Measurements from ENCODE around the gene FAM98B.

FAM98B gene

DNA sequence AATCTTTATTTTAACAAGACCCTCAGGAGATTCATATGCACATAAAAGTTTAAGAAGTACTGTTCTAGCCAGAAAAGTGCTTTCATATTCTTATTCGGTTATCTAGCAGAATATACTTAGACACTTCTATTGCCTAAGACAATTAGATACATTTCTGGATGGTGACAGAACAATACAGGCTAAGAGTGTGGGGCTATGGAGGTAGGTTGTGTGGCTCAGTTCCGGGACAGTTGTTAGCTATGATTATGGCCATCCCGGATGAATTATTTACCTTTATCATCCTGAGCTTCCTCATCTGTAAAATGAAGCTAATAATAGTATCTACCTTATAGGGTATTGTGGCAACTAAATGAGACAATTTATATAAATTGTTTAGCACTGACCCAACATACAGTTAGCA lies 6.6 kb downstream of the FAM98B start:
- DNase-seq (ENCODE audit: insufficient read length, low spot score): no peak
- FAIRE-seq: no peak

- no peak for FAIRE-seq
These were observed 7.3 kb downstream of the FAM98B start for GRCh38 chr15:38461066-38461833.

DNA sequence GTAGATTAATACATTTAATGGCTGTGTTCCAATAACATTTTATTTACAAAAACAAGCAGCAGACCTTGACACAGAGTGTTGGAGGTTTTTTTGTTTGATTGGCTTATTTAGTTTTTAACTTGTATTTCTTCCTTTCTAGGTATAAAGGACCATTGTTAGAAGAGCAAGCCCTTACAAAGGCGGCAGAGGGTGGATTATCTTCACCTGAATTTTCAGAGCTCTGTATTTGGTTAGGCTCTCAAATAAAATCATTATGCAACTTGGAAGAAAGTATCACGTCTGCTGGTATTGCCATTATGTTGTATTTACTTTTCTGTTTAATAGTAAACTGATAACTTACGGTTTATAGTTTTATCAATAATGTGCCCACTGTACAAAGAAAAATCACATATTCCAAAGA lies 10.0 kb downstream of the FAM98B start:
- DNase-seq (ENCODE audit: insufficient read length, low spot score): no peak
- no peak for FAIRE-seq

More at GRCh38 chr15:38461066-38461833, 7.3 kb downstream of the FAM98B start:
- no peak for DNase-seq (ENCODE audit: insufficient read length, low spot score)

DNA sequence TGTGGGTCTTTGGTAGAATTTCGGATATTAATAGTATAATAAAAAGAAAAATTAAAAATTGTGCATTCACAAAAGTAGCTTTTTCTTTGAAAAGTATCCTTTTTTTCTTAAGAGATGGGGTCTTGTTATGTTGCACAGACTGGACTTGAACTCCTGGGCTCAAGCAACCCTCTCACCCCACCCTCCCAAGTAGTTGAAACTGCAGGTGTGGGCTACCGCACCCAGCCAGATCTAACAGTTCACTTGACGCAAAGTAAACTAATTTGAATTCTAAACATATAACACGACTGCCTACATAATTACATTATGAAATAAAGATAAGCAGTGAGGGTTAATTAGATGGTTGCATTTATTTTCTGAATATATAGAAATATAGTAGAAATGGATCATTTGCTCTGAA lies 10.7 kb downstream of the FAM98B start:
- FAIRE-seq (no peak), DNase-seq (ENCODE audit: insufficient read length, low spot score) (no peak)

GRCh38 chr15:38470816-38471215 lies 16.9 kb downstream of the FAM98B start:
- FAIRE-seq (no peak), DNase-seq (ENCODE audit: insufficient read length, low spot score) (no peak)

DNA sequence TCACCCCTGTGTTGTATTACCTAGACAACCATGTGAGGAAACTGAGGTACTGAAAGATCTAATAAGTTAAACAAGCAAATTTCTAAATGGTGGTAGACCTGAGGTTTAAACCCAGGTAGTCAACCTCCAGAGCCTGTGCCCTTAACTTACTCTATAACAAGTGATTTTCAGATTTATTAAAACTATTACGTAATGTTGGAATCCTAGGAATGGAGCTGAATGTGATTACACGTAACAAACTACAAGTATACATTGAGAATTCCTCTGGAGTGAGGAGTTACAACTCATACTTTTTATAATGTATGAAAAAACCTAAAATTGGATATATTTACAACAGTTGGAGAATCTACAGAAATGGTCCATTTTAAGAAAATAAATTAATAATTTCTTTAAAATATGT lies 18.0 kb downstream of the FAM98B start:
- FAIRE-seq: no peak
- no peak for DNase-seq (ENCODE audit: insufficient read length, low spot score)

DNA sequence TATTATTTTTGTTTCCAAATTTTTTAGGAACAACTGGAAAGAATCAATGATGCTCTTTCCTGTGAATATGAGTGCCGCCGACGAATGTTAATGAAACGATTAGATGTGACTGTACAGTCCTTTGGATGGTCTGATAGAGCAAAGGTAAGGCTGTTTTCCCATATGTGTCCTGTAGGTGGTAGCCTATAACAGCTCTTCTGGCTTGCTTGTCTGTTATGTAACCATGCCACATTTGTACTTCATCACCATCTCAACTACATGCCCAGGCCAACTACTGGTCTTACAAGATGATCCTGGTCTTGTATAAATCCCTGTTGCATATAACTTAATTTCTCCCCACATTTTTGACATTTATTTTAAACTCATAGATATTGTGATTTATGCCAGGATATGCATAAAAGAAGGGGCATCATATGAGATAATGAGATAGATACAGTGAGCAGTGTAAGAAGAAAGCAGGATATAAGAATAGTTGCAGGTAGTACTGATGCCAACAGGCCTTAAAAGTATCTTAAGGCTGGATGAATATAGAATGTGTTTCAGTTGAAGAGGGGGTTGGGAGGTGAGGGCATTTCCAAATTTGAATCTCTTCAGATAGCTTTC lies 20.3 kb downstream of the FAM98B start:
- FAIRE-seq: peak; percentile 72
- peak; percentile 11 for DNase-seq (ENCODE audit: insufficient read length, low spot score)

GRCh38 chr15:38475361-38475760 lies 21.4 kb downstream of the FAM98B start:
- DNase-seq (ENCODE audit: insufficient read length, low spot score): no peak
- no peak for FAIRE-seq

DNA sequence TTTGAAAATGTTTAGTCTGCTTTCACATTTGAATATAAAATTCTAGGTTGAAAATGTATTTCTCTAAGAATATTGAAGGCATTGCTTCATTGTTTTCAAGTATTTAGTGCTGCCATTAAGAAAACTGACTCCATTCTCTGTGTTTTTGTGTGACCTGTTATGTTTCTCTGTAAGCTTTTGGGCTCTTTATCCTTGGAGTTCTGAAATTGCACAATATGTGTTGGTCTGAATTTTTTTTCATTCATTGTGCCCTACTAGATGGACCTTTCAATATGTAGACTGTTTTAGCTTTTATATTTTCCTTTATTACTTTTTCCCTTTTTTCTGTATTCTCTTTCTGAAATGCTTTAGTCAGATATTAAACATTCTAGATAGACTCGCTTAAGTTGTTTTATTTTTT lies 22.2 kb downstream of the FAM98B start:
- DNase-seq (ENCODE audit: insufficient read length, low spot score) (no peak), FAIRE-seq (no peak)

- FAIRE-seq (no peak), DNase-seq (ENCODE audit: insufficient read length, low spot score) (no peak)
These were observed 23.7 kb downstream of the FAM98B start for GRCh38 chr15:38477637-38478036.

- FAIRE-seq: no peak
- DNase-seq (ENCODE audit: insufficient read length, low spot score): no peak
These were observed 25.3 kb downstream of the FAM98B start for GRCh38 chr15:38479266-38479665.

DNA sequence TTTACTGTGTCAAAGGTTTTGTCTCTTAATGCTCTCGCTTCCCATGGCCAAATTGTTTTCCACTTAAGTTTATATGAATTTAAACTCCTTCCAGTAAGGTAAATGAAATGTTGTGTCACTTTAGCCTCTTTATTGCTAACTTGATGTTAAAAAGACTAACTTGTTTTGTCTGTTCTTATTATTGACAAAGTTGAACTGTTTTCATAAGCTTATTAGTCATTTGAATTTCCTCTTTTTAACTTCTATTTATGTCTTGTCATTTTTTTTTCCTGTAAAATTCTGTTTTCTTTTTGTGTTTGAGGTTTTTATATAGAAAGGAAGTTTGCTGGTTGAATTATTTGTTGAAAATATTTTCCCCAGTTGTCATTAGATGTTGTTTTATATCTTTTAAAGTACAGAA lies 25.8 kb downstream of the FAM98B start:
- DNase-seq (ENCODE audit: insufficient read length, low spot score): no peak
- no peak for FAIRE-seq

- DNase-seq (ENCODE audit: insufficient read length, low spot score): no peak
- FAIRE-seq: no peak
These were observed 27.2 kb downstream of the FAM98B start for GRCh38 chr15:38481113-38481512.

DNA sequence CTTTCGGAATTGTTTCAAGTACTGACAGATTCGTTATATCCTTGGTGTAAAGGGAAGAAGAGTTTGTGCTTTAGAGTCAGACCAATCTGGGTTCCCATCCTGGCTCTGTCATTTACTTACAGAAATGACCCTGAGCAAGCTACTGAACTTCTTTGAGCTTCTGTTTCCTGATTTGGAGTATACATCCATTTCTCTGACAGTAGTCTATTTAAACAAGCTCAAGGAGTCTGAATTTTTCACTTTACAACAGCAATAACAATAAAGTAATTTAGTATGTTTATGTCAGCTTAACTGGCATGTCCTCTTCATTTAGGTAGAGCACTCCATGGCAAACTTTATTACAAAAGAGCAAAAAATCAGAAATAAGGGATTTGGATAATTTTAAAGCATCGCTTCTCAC lies 27.8 kb downstream of the FAM98B start:
- DNase-seq (ENCODE audit: insufficient read length, low spot score): no peak
- no peak for FAIRE-seq

DNA sequence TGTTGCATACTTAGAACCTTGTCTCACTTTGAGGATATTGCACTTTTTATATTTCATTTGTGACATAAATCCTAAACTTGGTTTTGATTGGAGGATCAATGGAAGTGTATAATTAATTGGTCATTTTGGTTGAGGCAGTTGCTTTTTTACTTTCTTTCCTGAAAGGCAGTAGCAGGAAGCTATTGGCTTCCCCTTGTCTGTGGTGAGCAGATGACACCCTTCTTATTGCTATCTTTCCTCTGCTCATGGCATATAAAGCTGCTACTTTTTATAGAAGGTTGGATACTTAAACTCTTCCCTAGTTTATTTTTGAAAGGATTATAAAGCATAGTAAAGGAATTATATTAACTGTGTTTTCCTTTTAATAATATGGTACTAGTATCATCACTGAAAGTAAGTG lies 28.6 kb downstream of the FAM98B start:
- DNase-seq (ENCODE audit: insufficient read length, low spot score) (no peak), FAIRE-seq (no peak)

GRCh38 chr15:38486936-38487335 lies 33.0 kb downstream of the FAM98B start:
- DNase-seq (ENCODE audit: insufficient read length, low spot score) (no peak), FAIRE-seq (no peak)

DNA sequence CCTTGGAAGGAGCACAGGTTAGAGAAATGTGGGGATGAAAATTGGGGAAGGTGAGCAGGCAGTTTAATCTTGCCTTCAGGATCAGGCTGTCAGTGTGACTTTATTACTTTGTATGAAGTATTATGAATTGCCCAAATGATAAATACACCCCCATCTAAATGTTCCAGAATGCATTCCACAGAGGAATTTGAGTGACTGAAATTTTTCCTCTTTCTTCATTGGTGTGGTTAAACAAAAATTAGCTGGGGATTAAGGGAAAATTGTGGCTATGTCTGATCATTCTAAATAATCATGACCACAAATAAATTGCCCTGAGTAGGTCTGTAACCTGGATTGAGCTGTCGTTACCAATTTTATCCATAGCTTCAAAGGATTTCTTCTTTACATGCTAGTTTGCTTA lies 33.5 kb downstream of the FAM98B start:
- DNase-seq (ENCODE audit: insufficient read length, low spot score): no peak
- no peak for FAIRE-seq

DNA sequence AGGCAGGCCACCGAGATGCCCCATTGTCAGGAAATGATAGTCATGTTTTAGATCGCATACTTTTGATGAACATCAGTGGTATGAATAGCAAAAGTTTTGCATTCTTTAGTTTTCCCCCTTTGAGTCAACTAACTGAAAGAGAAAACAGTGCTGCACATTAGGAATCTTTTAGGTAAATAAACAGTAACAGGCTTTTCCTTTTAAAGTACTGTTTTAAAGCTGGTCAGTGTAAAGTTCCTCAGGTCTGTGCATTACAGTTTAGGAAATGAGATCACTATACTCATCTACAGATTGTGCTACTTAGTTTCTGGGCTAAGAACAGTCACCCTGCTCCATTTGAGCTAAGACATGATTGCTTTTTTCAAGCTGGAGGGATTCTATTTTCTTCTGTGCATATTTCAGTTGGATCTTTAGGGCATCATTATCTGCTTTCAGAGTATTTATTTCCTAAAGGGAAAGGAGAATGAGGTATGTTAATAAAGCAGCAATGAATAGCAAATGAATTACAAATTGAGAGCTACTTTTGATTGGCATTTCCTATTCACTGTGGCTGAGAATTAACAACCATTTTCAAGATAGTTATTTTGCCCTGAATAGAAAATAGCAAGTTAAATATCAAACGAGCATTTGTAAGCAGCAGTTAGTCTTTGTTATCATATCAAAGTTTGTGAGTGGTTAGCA lies 36.5 kb downstream of the FAM98B start:
- FAIRE-seq: no peak
- no peak for DNase-seq (ENCODE audit: insufficient read length, low spot score)

DNA sequence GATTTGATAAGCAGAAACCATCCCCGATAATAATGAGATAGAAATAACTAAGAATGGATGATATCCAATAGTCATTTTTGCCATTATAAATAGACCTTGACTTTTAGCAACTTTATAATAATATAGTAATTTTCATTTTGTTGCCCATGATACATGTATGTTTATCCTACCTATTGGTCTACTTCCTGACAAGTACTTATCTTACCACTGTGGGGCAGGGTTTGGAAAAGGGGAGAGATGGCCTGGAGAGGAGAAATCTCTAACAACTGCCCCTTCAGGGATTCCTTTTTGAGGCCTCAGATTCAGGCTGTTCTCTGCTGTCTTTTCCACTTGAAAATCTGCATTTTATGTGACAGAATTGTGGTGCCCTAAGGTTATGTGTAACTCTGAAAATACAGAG lies 42.2 kb downstream of the FAM98B start:
- FAIRE-seq (no peak), DNase-seq (ENCODE audit: insufficient read length, low spot score) (no peak)

- FAIRE-seq: no peak
- no peak for DNase-seq (ENCODE audit: insufficient read length, low spot score)
These were observed 45.7 kb downstream of the FAM98B start for GRCh38 chr15:38499651-38500050.

- DNase-seq (ENCODE audit: insufficient read length, low spot score): no peak
- FAIRE-seq: no peak
These were observed 49.6 kb downstream of the FAM98B start for GRCh38 chr15:38503496-38503895.

All from HTR-8/SVneo (cell line).